ENCODE measurements around the gene TOE1.

Gene TOE1

DNA sequence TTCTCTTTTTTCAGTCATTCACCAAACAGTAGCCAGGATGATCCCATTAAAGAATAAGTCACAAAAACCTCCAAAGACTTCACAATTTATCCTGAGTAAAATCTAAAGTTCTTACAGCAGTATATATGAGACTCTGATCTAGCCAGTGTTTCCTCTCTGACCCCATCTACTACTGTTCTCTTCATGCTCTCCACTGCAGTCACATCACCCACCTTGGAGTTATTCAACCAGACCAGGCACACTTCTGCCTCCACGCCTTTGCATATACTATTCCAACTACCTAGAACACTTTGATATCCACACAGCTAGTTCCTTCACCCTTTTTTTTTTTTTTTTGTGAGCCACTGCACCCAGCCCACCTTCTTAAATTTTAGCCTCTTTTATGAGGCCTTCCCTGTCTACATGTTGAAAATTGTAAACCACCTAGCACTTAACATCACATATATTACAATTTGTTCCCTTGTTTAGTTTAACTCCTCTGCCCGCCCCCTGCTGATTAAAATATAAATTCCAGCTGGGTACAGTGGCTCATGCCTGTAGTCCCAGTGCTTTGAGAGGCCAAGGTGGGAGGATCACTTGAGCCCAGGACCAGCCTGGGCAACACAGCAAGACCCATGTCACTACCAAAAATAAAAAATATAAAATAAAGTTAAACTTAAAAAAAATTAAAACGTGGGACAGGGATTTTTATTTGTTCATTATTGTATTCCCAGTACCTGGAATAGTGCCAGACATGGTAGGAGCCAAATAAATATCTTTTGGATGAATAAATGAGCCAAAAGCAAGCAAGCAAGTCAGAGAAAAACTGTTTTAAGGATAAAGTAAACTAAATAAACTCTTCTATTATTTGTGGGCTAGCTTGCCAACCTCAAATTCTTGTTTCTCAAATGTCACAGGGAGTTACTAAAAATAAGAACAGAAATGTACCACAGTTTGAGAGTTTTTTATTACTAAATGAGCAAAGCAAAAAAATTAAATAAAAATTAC lies 35.4 kb downstream of the TOE1 start:
- Histone ChIP-seq H3K36me3 (ENCODE audit: control insufficient read depth in 2 of 2, insufficient read depth in 1 of 2, low read length in 2 of 2) (no peaks in the 10 kb centered on the region), H3K4me3 (ENCODE audit: low read depth, low read length) (no peak overlapping the region), H3K4me1 (ENCODE audit: control insufficient read depth, insufficient read depth, low read length) (peaks cover 3% of the 10 kb centered on the region; the same call in 1 of the 2 replicates), H3K27ac (ENCODE audit: extremely low read depth, low read depth, low read length) (no peak overlapping the region), H3K9me3 (ENCODE audit: control insufficient read depth, insufficient read depth, low read depth, low read length) (no peaks in the 10 kb centered on the region)
- ChIA-PET CTCF (interaction anchor here (0.6 kb wide), 1 partner anchor 124 kb away, joined by 5 read pairs; no protein-coding TSS in a partner anchor), POLR2A (interaction anchor here (0.7 kb wide), 1 partner anchor 11 kb away, joined by 6 read pairs; no protein-coding TSS in a partner anchor)
- TF ChIP-seq ZNF138 (tag by site-specific recombination; IDR thresholded peaks at IDR 0.05; ENCODE audit: borderline replicate concordance) (no peak), ZNF121 (tag by site-specific recombination; IDR thresholded peaks at IDR 0.05) (peak; percentile 92), ZFP41 (tag by site-specific recombination; IDR thresholded peaks at IDR 0.05; ENCODE audit: borderline replicate concordance) (no peak)
- TF ChIP-seq, protein P1, sequence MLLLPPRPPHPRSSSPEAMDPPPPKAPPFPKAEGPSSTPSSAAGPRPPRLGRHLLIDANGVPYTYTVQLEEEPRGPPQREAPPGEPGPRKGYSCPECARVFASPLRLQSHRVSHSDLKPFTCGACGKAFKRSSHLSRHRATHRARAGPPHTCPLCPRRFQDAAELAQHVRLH (tag by site-specific recombination; IDR thresholded peaks at IDR 0.05) = 0 out of 2 replicates have a peak, but pooled peaks have one; percentile 43
- TF ChIP-seq, protein P2, sequence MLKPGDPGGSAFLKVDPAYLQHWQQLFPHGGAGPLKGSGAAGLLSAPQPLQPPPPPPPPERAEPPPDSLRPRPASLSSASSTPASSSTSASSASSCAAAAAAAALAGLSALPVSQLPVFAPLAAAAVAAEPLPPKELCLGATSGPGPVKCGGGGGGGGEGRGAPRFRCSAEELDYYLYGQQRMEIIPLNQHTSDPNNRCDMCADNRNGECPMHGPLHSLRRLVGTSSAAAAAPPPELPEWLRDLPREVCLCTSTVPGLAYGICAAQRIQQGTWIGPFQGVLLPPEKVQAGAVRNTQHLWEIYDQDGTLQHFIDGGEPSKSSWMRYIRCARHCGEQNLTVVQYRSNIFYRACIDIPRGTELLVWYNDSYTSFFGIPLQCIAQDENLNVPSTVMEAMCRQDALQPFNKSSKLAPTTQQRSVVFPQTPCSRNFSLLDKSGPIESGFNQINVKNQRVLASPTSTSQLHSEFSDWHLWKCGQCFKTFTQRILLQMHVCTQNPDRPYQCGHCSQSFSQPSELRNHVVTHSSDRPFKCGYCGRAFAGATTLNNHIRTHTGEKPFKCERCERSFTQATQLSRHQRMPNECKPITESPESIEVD (tag by site-specific recombination; IDR thresholded peaks at IDR 0.05) = 0 out of 2 replicates have a peak, but pooled peaks have one; percentile 41

DNA sequence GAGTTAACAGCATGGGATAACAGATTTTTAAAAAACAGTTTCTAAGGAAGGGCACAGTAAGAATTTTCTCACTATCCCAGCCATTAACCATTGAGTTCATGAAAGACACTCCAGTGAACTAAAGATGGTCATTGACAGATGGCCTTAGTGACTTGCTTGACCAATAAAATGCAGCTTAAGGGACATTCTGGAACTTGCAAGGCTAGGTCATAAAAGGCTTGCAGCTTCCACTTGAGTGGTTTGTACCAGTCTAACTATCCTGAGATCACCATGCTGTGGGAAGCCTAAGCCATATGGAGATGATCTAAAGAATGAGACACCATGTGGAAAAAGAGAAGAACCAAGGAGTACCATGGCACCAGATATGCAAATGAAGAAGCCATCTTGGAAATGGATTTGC lies 38.2 kb downstream of the TOE1 start:
- Histone ChIP-seq H3K4me3 (ENCODE audit: low read depth, low read length) (no peak overlapping the region), H3K36me3 (ENCODE audit: control insufficient read depth in 2 of 2, insufficient read depth in 1 of 2, low read length in 2 of 2) (no peaks in the 10 kb centered on the region), H3K9me3 (ENCODE audit: control insufficient read depth, insufficient read depth, low read depth, low read length) (no peaks in the 10 kb centered on the region), H3K4me1 (ENCODE audit: control insufficient read depth, insufficient read depth, low read length) (peaks cover 3% of the 10 kb centered on the region; the same call in 1 of the 2 replicates), H3K27ac (ENCODE audit: extremely low read depth, low read depth, low read length) (no peak overlapping the region)
- TF ChIP-seq ZNF121 (tag by site-specific recombination; IDR thresholded peaks at IDR 0.05) = no peak
- no peak for TF ChIP-seq ZNF239 (tag by site-specific recombination; IDR thresholded peaks at IDR 0.05)
- no peak for TF ChIP-seq ZNF19 (tag by site-specific recombination; IDR thresholded peaks at IDR 0.05; ENCODE audit: low read depth)
- peak; percentile 92 for TF ChIP-seq ZNF350 (tag by site-specific recombination; IDR thresholded peaks at IDR 0.05)
- ChIA-PET POLR2A (interaction anchor here (1.2 kb wide), 1 partner anchor 143 kb away, joined by 3 read pairs; the partner anchor contains the start of gene PRDX1), CTCF (interaction anchor here (1.5 kb wide), 1 partner anchor 18 kb away, joined by 5 read pairs; no protein-coding TSS in a partner anchor)

DNA sequence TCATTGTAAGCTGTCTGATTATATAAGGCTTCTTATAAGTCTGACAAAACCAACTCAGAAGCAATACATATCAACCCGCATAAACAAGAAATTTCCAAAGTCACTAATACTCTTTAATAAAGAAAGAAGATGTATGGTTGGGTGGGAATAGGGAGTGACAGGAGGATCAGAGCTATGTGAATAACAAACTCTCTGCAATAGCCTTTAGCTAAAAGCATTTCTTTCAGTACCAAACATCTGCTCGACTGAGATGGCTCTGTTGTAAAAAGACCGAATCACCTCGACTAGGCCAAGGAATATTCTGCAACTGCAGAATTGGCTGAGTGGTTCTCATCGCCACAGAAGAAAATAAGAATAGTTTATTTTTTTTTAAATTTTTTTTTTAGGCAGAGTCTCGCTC lies 39.6 kb downstream of the TOE1 start:
- no peaks in the 10 kb centered on the region for H3K36me3 ChIP-seq (ENCODE audit: control insufficient read depth in 2 of 2, insufficient read depth in 1 of 2, low read length in 2 of 2)
- ChIA-PET CTCF (interaction anchor here (0.6 to 0.8 kb wide), 2 partner anchors 19 to 130 kb away, joined by 3 to 5 read pairs; no protein-coding TSS in a partner anchor), POLR2A (interaction anchor here (1.2 kb wide), 1 partner anchor 142 kb away, joined by 3 read pairs; the partner anchor contains the start of gene PRDX1)
- H3K4me1 ChIP-seq (ENCODE audit: control insufficient read depth, insufficient read depth, low read length) = peaks cover 3% of the 10 kb centered on the region; the same call in 1 of the 2 replicates
- H3K27ac ChIP-seq (ENCODE audit: extremely low read depth, low read depth, low read length) = no peak overlapping the region
- H3K9me3 ChIP-seq (ENCODE audit: control insufficient read depth, insufficient read depth, low read depth, low read length) = no peaks in the 10 kb centered on the region
- H3K4me3 ChIP-seq (ENCODE audit: low read depth, low read length) = no peak overlapping the region
- TF ChIP-seq PRDM1 (tag by site-specific recombination; IDR thresholded peaks at IDR 0.05) = no peak
- TF ChIP-seq, protein P3, sequence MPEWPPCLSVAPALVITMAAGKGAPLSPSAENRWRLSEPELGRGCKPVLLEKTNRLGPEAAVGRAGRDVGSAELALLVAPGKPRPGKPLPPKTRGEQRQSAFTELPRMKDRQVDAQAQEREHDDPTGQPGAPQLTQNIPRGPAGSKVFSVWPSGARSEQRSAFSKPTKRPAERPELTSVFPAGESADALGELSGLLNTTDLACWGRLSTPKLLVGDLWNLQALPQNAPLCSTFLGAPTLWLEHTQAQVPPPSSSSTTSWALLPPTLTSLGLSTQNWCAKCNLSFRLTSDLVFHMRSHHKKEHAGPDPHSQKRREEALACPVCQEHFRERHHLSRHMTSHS (tag by site-specific recombination; IDR thresholded peaks at IDR 0.05) = no peak
- no peak for TF ChIP-seq MZF1 (tag by site-specific recombination; IDR thresholded peaks at IDR 0.05; ENCODE audit: borderline replicate concordance)
- TF ChIP-seq ZNF121 (tag by site-specific recombination; IDR thresholded peaks at IDR 0.05) = no peak
- TF ChIP-seq ZEB2 (tag by site-specific recombination; IDR thresholded peaks at IDR 0.05) = no peak
- no peak for TF ChIP-seq ZNF175 (tag by site-specific recombination; IDR thresholded peaks at IDR 0.05)
- no peak for TF ChIP-seq SCRT2 (tag by site-specific recombination; IDR thresholded peaks at IDR 0.05)
- no peak for TF ChIP-seq ZNF214 (tag by site-specific recombination; IDR thresholded peaks at IDR 0.05; ENCODE audit: borderline replicate concordance)
- TF ChIP-seq ZNF585B (tag by site-specific recombination; IDR thresholded peaks at IDR 0.05) = no peak
- no peak for TF ChIP-seq ZFP69B (tag by site-specific recombination; IDR thresholded peaks at IDR 0.05)
- TF ChIP-seq ZNF311 (tag by site-specific recombination; IDR thresholded peaks at IDR 0.05; ENCODE audit: borderline replicate concordance) = no peak
- TF ChIP-seq ZNF677 (tag by site-specific recombination; IDR thresholded peaks at IDR 0.05) = no peak
- TF ChIP-seq, protein P4, sequence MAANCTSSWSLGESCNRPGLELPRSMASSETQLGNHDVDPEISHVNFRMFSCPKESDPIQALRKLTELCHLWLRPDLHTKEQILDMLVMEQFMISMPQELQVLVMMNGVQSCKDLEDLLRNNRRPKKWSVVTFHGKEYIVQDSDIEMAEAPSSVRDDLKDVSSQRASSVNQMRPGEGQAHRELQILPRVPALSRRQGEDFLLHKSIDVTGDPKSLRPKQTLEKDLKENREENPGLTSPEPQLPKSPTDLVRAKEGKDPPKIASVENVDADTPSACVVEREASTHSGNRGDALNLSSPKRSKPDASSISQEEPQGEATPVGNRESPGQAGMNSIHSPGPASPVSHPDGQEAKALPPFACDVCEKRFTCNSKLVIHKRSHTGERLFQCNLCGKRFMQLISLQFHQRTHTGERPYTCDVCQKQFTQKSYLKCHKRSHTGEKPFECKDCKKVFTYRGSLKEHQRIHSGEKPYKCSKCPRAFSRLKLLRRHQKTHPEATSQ (tag by site-specific recombination; IDR thresholded peaks at IDR 0.05) = no peak
- TF ChIP-seq ZNF48 (tag by site-specific recombination; IDR thresholded peaks at IDR 0.05) = no peak
- TF ChIP-seq, protein P5, sequence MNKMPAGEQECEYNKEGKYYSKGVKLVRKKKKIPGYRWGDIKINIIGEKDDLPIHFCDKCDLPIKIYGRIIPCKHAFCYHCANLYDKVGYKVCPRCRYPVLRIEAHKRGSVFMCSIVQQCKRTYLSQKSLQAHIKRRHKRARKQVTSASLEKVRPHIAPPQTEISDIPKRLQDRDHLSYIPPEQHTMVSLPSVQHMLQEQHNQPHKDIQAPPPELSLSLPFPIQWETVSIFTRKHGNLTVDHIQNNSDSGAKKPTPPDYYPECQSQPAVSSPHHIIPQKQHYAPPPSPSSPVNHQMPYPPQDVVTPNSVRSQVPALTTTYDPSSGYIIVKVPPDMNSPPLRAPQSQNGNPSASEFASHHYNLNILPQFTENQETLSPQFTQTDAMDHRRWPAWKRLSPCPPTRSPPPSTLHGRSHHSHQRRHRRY (tag by site-specific recombination; IDR thresholded peaks at IDR 0.05) = no peak
- no peak for TF ChIP-seq ZNF211 (tag by site-specific recombination; IDR thresholded peaks at IDR 0.05; ENCODE audit: low read depth)
- TF ChIP-seq, protein P1 (tag by site-specific recombination; IDR thresholded peaks at IDR 0.05) = no peak

Measured in HEK293 (cell line).